H1 (cell line): Measurements from ENCODE around the gene CORO1C.

Experiments used
- CEBPB ChIP-seq: IDR thresholded peaks from 2 replicates; pipeline ENCODE4 v1.6.1; 2012; ENCODE audit warnings: low read depth, low read length
- JUND ChIP-seq: IDR thresholded peaks from 2 replicates; pipeline ENCODE4 v1.6.1; 2011; ENCODE audit warnings: mild to moderate bottlenecking, improper control_type of control experiment, low read length
- TAF1 ChIP-seq: IDR thresholded peaks from 2 replicates; pipeline ENCODE4 v1.6.1; 2011; ENCODE audit warnings: mild to moderate bottlenecking, low read depth, low read length

GRCh38 chr12:108734200-108734906 is 3.0 kb upstream of the CORO1C start:
- TF ChIP-seq CEBPB (no peak), JUND (no peak), TAF1 (no peak)
